GM18505 (cell line): Measurements from ENCODE around the gene SH3GL3.
A peak's percentile ranks its signal among the peaks of the same experiment; 100 is the strongest.

ENCODE experiments used
- ATAC-seq: cut with Tn5 transposase; IDR thresholded peaks from one replicate; pipeline ENCODE4 v1.9.1; 2021; ENCODE audit not compliant: unreplicated experiment
- POLR2A ChIP-seq: IDR thresholded peaks from 4 replicates; pipeline ENCODE4 v1.6.1; 2011; ENCODE audit warnings: borderline replicate concordance; ENCODE audit not compliant: insufficient read depth, insufficient read length; ENCODE audit errors: extremely low read depth

The SH3GL3 gene

DNA sequence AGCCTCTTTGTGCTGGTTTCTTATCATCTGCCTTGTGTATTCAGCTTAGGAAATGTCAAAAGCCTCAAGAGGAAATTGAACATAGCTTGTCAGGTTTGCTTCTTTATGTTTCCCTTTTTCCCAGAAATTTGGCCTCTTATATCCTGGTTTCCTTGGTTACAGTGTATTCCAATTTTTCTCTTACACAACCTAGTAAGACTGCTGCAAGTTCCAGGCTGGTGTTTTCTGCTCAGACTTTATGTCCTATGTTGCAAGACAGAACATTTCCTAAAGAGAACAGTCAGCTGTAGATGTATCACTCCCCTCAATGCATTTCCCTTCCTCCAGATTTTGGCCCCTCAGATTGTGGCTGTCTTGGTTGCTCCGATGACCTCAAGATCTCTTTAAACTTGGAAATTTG lies 102.5 kb downstream of the SH3GL3 start:
- no peak for ATAC-seq

DNA sequence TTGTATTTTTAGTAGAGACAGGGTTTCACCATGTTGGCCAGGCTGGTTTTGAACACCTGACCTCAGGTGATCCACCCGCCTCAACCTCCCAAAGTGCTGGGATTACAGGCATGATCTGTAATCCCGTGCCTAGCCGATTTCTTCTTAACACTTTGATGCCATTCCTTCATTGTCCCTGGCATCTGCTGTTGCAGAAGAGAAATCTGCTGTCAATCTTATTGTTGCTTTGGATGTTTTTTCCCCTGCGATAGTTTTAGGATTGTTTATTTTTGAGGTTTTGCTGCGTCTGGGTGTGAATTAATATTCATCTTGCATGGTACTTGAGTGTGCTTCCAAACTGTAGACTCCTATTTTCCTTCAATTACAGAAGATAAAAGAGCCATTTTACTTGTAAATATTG lies 107.4 kb downstream of the SH3GL3 start:
- ATAC-seq, result no peak
- no peak for TF ChIP-seq POLR2A

More for the DNA sequence above, 102.5 kb downstream of the SH3GL3 start:
- no peak for TF ChIP-seq POLR2A

- no peak for TF ChIP-seq POLR2A
- no peak for ATAC-seq
Measured at GRCh38 chr15:83555383-83555782, 108.2 kb downstream of the SH3GL3 start.

DNA sequence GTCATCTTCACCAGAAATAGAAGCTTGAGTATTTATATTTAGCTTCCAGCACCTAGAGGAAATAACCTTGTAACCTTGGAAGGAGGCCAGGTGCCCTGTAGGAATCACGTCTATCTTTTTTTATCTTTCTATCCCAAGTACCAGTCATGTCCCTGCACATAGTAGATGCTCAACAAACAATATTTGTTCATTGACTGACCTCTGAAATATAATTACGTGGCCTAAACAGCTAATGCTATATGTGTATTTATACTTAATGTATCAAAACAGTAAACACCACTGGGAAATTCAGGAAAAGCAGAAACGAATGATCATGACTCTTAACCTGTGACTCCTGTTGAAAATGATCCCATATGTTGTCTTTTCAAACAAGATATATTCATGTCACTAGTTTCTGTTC lies 108.9 kb downstream of the SH3GL3 start:
- ATAC-seq, result no peak
- no peak for TF ChIP-seq POLR2A

DNA sequence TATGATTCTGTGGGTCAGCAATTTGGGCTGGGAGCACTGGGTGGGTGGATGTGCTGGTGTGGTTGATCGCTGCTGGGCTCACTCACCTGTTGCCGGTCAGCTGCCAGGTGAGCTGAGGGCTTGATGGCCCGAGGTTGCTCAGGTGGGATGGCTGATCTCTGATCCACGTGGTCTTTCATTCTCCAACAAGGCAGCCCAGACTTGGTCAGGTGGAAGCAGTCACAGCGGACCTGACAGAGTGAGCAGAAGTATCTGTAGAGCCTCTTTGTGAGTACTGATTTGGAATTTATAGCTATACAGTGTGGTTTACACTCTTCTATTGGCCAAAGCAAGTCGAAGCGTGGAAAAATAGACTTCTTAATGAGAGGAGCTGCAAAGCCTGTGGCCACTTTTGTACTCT lies 109.6 kb downstream of the SH3GL3 start:
- no peak for ATAC-seq
- no peak for TF ChIP-seq POLR2A

GRCh38 chr15:83558146-83558545 lies 111.0 kb downstream of the SH3GL3 start:
- TF ChIP-seq POLR2A, result no peak
- no peak for ATAC-seq

- no peak for TF ChIP-seq POLR2A
- ATAC-seq, result peak; percentile 69
Measured at GRCh38 chr15:83559310-83559966, 112.3 kb downstream of the SH3GL3 start.

DNA sequence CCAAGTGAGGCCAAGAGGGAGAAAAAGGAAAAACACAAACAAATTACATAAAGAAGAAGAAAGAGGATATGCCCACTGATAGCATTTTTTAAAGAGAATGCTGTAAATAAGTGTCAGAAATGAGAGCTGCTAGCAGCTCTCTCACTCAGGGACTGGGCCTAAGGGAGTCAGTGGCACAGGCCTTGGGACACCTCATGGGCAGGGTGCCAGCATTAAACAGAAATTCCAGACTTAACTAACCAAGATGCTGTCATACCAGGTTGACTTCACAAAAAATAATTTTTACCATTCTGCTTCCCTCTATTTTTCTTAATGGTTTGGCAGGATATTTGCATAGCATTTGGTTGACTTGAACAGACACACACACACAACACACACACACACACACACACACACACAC lies 114.5 kb downstream of the SH3GL3 start:
- no peak for TF ChIP-seq POLR2A
- ATAC-seq, result no peak

- no peak for ATAC-seq
- TF ChIP-seq POLR2A, result no peak
Measured at GRCh38 chr15:83565138-83565537, 118.0 kb downstream of the SH3GL3 start.

GRCh38 chr15:83565553-83566159 lies 118.5 kb downstream of the SH3GL3 start:
- no peak for ATAC-seq
- TF ChIP-seq POLR2A, result no peak

- TF ChIP-seq POLR2A, result no peak
- ATAC-seq, result no peak
Measured at GRCh38 chr15:83567318-83567717, 120.2 kb downstream of the SH3GL3 start.

DNA sequence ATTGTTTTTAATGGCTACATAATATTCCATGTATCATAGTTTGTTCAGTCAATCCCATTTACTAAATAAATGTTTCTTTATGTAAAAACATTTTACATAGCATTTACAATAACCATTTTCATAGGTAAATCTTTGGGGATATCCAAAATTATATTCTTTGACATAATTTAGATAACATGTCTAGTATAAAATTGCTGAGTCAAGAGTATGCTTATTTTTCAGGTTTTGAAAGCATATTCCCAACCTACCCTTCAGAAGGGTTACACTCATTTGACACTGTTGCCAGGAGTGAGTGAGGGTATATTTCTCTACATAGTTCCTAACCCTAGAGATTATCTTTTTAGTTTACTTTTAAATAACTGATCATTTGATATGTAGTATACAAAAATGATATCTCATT lies 122.2 kb downstream of the SH3GL3 start:
- TF ChIP-seq POLR2A, result no peak
- no peak for ATAC-seq

DNA sequence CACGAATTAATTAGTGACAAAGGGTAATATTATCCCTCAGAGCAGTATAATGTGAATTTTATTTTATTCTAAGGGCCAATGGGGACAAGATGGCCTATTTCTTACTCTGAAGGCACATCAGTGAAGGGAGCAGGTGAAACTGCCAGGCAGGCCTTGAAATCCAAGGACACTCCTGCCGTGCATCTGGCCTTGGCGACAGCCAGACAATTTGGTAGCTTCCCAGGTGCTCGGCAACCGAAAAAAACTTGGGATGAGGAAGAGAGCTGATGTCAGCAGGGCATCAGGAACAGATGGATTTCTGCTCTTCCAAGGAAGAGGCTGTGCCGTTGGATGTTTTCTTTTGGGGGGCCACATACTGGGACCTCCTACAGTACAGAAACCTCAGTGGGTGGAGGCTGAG lies 123.6 kb downstream of the SH3GL3 start:
- no peak for ATAC-seq
- no peak for TF ChIP-seq POLR2A
